GM19099 (cell line): ENCODE data around the gene SUPT4H1.

Source experiments
- POLR2A ChIP-seq: IDR thresholded peaks from 3 replicates; pipeline ENCODE4 v1.6.1; 2011; ENCODE audit warnings: low read depth; ENCODE audit not compliant: insufficient read length; ENCODE audit errors: extremely low read depth

SUPT4H1 gene

GRCh38 chr17:58351831-58352595 is at the start of gene SUPT4H1:
SUPT4H1 (minus strand) TSS chr17:58352201; CDS start chr17:58352135, 66 bp downstream.
- peak; percentile 93 for TF ChIP-seq POLR2A

GRCh38 chr17:58401287-58401686 is 49.3 kb upstream of the SUPT4H1 start:
- no peak for TF ChIP-seq POLR2A

GRCh38 chr17:58400826-58401225 is 48.8 kb upstream of the SUPT4H1 start:
- no peak for TF ChIP-seq POLR2A

GRCh38 chr17:58399974-58400373 is 48.0 kb upstream of the SUPT4H1 start:
- no peak for TF ChIP-seq POLR2A

GRCh38 chr17:58398574-58399266 is 46.7 kb upstream of the SUPT4H1 start:
- no peak for TF ChIP-seq POLR2A

- TF ChIP-seq POLR2A = no peak
These were observed 44.2 kb upstream of the SUPT4H1 start for GRCh38 chr17:58396173-58396572.

GRCh38 chr17:58394534-58395223 is 42.7 kb upstream of the SUPT4H1 start:
- TF ChIP-seq POLR2A = no peak

GRCh38 chr17:58391302-58391984 is 39.4 kb upstream of the SUPT4H1 start:
- no peak for TF ChIP-seq POLR2A

GRCh38 chr17:58390884-58391283 is 38.9 kb upstream of the SUPT4H1 start:
- no peak for TF ChIP-seq POLR2A

GRCh38 chr17:58388302-58389190 is 36.5 kb upstream of the SUPT4H1 start:
- no peak for TF ChIP-seq POLR2A

GRCh38 chr17:58387834-58388233 is 35.8 kb upstream of the SUPT4H1 start:
- no peak for TF ChIP-seq POLR2A

GRCh38 chr17:58386708-58387107 is 34.7 kb upstream of the SUPT4H1 start:
- no peak for TF ChIP-seq POLR2A

GRCh38 chr17:58385359-58385899 is 33.4 kb upstream of the SUPT4H1 start:
- TF ChIP-seq POLR2A = no peak

GRCh38 chr17:58384897-58385296 is 32.9 kb upstream of the SUPT4H1 start:
- no peak for TF ChIP-seq POLR2A

GRCh38 chr17:58383892-58384462 is 32.0 kb upstream of the SUPT4H1 start:
- no peak for TF ChIP-seq POLR2A
